HG03565 (cell line): ENCODE data around the gene ASB2.

ENCODE experiments used
- ATAC-seq: cut with Tn5 transposase; IDR thresholded peaks from one replicate; pipeline ENCODE4 v1.9.1; 2021; ENCODE audit warnings: mild to moderate bottlenecking, moderate library complexity; ENCODE audit not compliant: unreplicated experiment

The ASB2 gene

GRCh38 chr14:93930296-93930988, 45.9 kb downstream of the ASB2 start:
- no peak for ATAC-seq

- ATAC-seq, result no peak
Measured at GRCh38 chr14:93929657-93930056, 46.7 kb downstream of the ASB2 start.

- ATAC-seq, result no peak
Measured at GRCh38 chr14:93929048-93929535, 47.3 kb downstream of the ASB2 start.

GRCh38 chr14:93928184-93929047, 48.0 kb downstream of the ASB2 start:
- ATAC-seq, result no peak

- no peak for ATAC-seq
Measured at GRCh38 chr14:93927800-93928145, 48.6 kb downstream of the ASB2 start.

GRCh38 chr14:93926873-93927799, 49.2 kb downstream of the ASB2 start, which contains the start of gene FAM181A:
FAM181A (plus strand) TSS chr14:93927344; CDS start chr14:93928286, 942 bp downstream.
- ATAC-seq, result no peak

GRCh38 chr14:93926245-93926872, 50.0 kb downstream of the ASB2 start:
- ATAC-seq, result no peak

GRCh38 chr14:93925374-93925895, 50.9 kb downstream of the ASB2 start:
- no peak for ATAC-seq

- no peak for ATAC-seq
Measured at GRCh38 chr14:93924592-93925355, 51.6 kb downstream of the ASB2 start.

GRCh38 chr14:93923626-93924025, 52.7 kb downstream of the ASB2 start:
- no peak for ATAC-seq

- no peak for ATAC-seq
Measured at GRCh38 chr14:93921001-93921806, 55.2 kb downstream of the ASB2 start.

GRCh38 chr14:93917141-93917540, 59.2 kb downstream of the ASB2 start:
- no peak for ATAC-seq

GRCh38 chr14:93916498-93916897, 59.9 kb downstream of the ASB2 start:
- no peak for ATAC-seq

- no peak for ATAC-seq
Measured at GRCh38 chr14:93915800-93916199, 60.6 kb downstream of the ASB2 start.

- ATAC-seq, result no peak
Measured at GRCh38 chr14:93915070-93915705, 61.2 kb downstream of the ASB2 start.

GRCh38 chr14:93914278-93914677, 62.1 kb downstream of the ASB2 start:
- ATAC-seq, result no peak

- ATAC-seq, result no peak
Measured at GRCh38 chr14:93912782-93913181, 63.6 kb downstream of the ASB2 start.

GRCh38 chr14:93911975-93912615, 64.3 kb downstream of the ASB2 start:
- ATAC-seq, result no peak
